OCI-LY3 (cell line): ENCODE measurements around the gene ATOSB.

ENCODE experiments used
- EZH2phosphoT487 ChIP-seq: fragments of 200-600 bp; shearing (Covaris generic); IDR thresholded peaks from 2 replicates; pipeline ENCODE4 v1.6.1; 2018; ENCODE audit warnings: antibody characterized with exemption, mixed run types, low read depth
- TF ChIP-seq, protein P1 (sequence below): fragments of 200-600, 300-600 bp; sonication (generic); IDR thresholded peaks from 2 replicates; pipeline ENCODE4 v1.5.1; 2014; ENCODE audit warnings: antibody characterized with exemption, low read length, low read depth

GRCh38 chr9:35085078-35085477 lies 30.6 kb downstream of the ATOSB start:
- TF ChIP-seq, protein P1, sequence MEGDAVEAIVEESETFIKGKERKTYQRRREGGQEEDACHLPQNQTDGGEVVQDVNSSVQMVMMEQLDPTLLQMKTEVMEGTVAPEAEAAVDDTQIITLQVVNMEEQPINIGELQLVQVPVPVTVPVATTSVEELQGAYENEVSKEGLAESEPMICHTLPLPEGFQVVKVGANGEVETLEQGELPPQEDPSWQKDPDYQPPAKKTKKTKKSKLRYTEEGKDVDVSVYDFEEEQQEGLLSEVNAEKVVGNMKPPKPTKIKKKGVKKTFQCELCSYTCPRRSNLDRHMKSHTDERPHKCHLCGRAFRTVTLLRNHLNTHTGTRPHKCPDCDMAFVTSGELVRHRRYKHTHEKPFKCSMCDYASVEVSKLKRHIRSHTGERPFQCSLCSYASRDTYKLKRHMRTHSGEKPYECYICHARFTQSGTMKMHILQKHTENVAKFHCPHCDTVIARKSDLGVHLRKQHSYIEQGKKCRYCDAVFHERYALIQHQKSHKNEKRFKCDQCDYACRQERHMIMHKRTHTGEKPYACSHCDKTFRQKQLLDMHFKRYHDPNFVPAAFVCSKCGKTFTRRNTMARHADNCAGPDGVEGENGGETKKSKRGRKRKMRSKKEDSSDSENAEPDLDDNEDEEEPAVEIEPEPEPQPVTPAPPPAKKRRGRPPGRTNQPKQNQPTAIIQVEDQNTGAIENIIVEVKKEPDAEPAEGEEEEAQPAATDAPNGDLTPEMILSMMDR = no peak
- no peak for TF ChIP-seq EZH2phosphoT487
